K562 (cell line): Measurements from ENCODE around the gene CEP89. TPM values are rescaled to one million over a fixed set of nuclear protein-coding genes. Genes with fewer than 3 reads are reported as not detected.

Experiments
- ATAC-seq: fragments of 200-7000 bp; cut with Tn5 transposase; 3 replicates; pipeline ENCODE4 v1.9.1; 2020; ENCODE audit warnings: moderate library complexity
- BruUV-seq: library from RNA; stranded (reverse); fragments of 400-500 nt; replicated peaks from 2 replicates; lab custom pipeline; 2021; lab: Mats Ljungman, UMichigan
- CTCF ChIA-PET: fragments of 300-600 bp; formaldehyde crosslinking; extraction: SDS; loops from one replicate; lab custom pipeline; 2021; ENCODE audit warnings: low intra/inter-chr PET ratio; lab: Yijun Ruan, JAX
- POLR2A ChIA-PET: fragments of 300-600, 350-650 bp; sonication (Branson Sonifier 250); formaldehyde crosslinking; extraction: SDS; loops from one replicate; lab custom pipeline; 2021; ENCODE audit warnings: antibody characterized with exemption, inconsistent platforms; lab: Yijun Ruan, JAX
- DNase-seq, 4 experiments: peaks; one replicate each; pipeline versions ENCODE4 v3.0.0 to v3.0.0-alpha.2; 2011 to 2018; ENCODE audit warnings: low spot score in 3 of 4, mixed read lengths in 3 of 4; ENCODE audit errors: extremely low read depth in 1 of 4
- FAIRE-seq: peaks from 2 replicates; lab custom pipeline; 2011; peaks lifted over from hg19 to GRCh38; lab: Jason Lieb, UNC
- H2AFZ ChIP-seq: 2 replicates; pipeline ENCODE4 v1.6.0; 2011; ENCODE audit warnings: low read depth, low read length, control low read depth, inconsistent platforms
- H3K27ac ChIP-seq: fragments of 200-600 bp; 3 replicates; pipeline ENCODE4 v1.8.0; 2011; ENCODE audit warnings: low read depth, mild to moderate bottlenecking, control low read depth, inconsistent platforms, low read length, moderate library complexity, mixed read lengths; ENCODE audit errors: extremely low read depth
- H3K27me3 ChIP-seq, 2 experiments: fragments of 300-600 bp in 1 of 2; 2 replicates in 1 of 2; 3 replicates in 1 of 2; pipeline versions ENCODE4 v1.6.0 to v1.8.0; 2011; ENCODE audit warnings: inconsistent platforms in 2 of 2, low read length in 2 of 2, mild to moderate bottlenecking in 1 of 2, mixed read lengths in 1 of 2, moderate library complexity in 1 of 2; ENCODE audit not compliant: control insufficient read depth in 2 of 2, insufficient read depth in 2 of 2
- H3K36me3 ChIP-seq: fragments of 300-600 bp; 3 replicates; pipeline ENCODE4 v1.8.0; 2011; ENCODE audit warnings: mild to moderate bottlenecking, low read length, inconsistent platforms; ENCODE audit not compliant: control insufficient read depth, insufficient read depth
- H3K4me1 ChIP-seq, 2 experiments: fragments of 200-600 bp in 1 of 2; replicated peaks in 1 of 2; 2 replicates in 1 of 2; 3 replicates in 1 of 2; pipeline versions ENCODE4 v1.5.1 to v1.8.0; 2011; ENCODE audit warnings: inconsistent platforms in 2 of 2, low read length in 2 of 2, mild to moderate bottlenecking in 1 of 2, mixed read lengths in 1 of 2, moderate library complexity in 1 of 2; ENCODE audit not compliant: control insufficient read depth in 2 of 2, insufficient read depth in 2 of 2
- H3K4me2 ChIP-seq: 2 replicates; pipeline ENCODE4 v1.6.1; 2011; ENCODE audit warnings: low read length, control low read depth, inconsistent platforms, mixed read lengths; ENCODE audit not compliant: insufficient read depth
- H3K4me3 ChIP-seq: fragments of 200-600 bp; sonication (generic), shearing (Covaris generic); 2 replicates; pipeline ENCODE4 v1.5.1; 2016; ENCODE audit warnings: control low read depth, inconsistent platforms
- H3K79me2 ChIP-seq: fragments of 200-600 bp; 3 replicates; pipeline ENCODE4 v1.8.0; 2011; ENCODE audit warnings: low read length, inconsistent platforms; ENCODE audit not compliant: control insufficient read depth, insufficient read depth
- H3K9ac ChIP-seq, 2 experiments: 2 replicates each; pipeline versions ENCODE4 v1.6.0 to v1.6.1; 2011; ENCODE audit warnings: low read depth in 2 of 2, low read length in 2 of 2, control low read depth in 1 of 2, inconsistent platforms in 1 of 2, mild to moderate bottlenecking in 1 of 2, mixed read lengths in 1 of 2; ENCODE audit not compliant: insufficient read depth in 1 of 2
- H3K9me1 ChIP-seq: one replicate; pipeline ENCODE4 v1.6.0; 2011; ENCODE audit warnings: inconsistent platforms, mild to moderate bottlenecking, low read length, moderate library complexity; ENCODE audit not compliant: control insufficient read depth, insufficient read depth
- H3K9me3 ChIP-seq: replicated peaks from 2 replicates; pipeline ENCODE4 v1.5.1; 2011; ENCODE audit warnings: low read depth, low read length, inconsistent platforms; ENCODE audit not compliant: control insufficient read depth, insufficient read depth
- H4K20me1 ChIP-seq: replicated peaks from 2 replicates; pipeline ENCODE4 v1.6.1; 2011; ENCODE audit warnings: low read length, inconsistent platforms, mixed read lengths; ENCODE audit not compliant: control insufficient read depth, insufficient read depth
- ARID2 ChIP-seq: fragments of 450-650 bp; IDR thresholded peaks from 2 replicates; pipeline ENCODE4 v1.6.1; 2017; ENCODE audit warnings: antibody characterized with exemption, mild to moderate bottlenecking
- BRD9 ChIP-seq: fragments of 450-650 bp; IDR thresholded peaks from 2 replicates; pipeline ENCODE4 v1.6.1; 2018; ENCODE audit warnings: low read depth; ENCODE audit not compliant: partially characterized antibody
- DACH1 ChIP-seq: fragments of 450-650 bp; IDR thresholded peaks from 2 replicates; pipeline ENCODE4 v1.6.1; 2018; ENCODE audit not compliant: partially characterized antibody
- KAT8 ChIP-seq: fragments of 450-650 bp; IDR thresholded peaks from 2 replicates; pipeline ENCODE4 v1.6.1; 2016; ENCODE audit warnings: low read depth, mild to moderate bottlenecking
- MIER1 ChIP-seq: fragments of 450-650 bp; IDR thresholded peaks from 2 replicates; pipeline ENCODE4 v1.6.1; 2016; ENCODE audit warnings: antibody characterized with exemption, mild to moderate bottlenecking, low read depth
- NEUROD1 ChIP-seq: fragments of 150-350 bp; IDR thresholded peaks from 2 replicates; pipeline ENCODE4 v1.6.1; 2014; ENCODE audit warnings: borderline replicate concordance, low read length, low read depth; ENCODE audit not compliant: partially characterized antibody
- NFXL1 ChIP-seq: fragments of 450-650 bp; formaldehyde crosslinking; IDR thresholded peaks from 2 replicates; pipeline ENCODE4 v1.4.0; 2021; ENCODE audit warnings: mild to moderate bottlenecking
- PML ChIP-seq: IDR thresholded peaks from 2 replicates; pipeline ENCODE4 v1.6.1; 2012; ENCODE audit warnings: low read length, inconsistent platforms
- PRPF4 ChIP-seq: fragments of 200-400 bp; formaldehyde crosslinking; IDR thresholded peaks from one replicate; pipeline ENCODE4 v1.6.1; 2017; ENCODE audit warnings: low read length, low read depth, mild to moderate bottlenecking; ENCODE audit not compliant: insufficient read depth, poor library complexity, severe bottlenecking
- ZNF121 ChIP-seq: sonication (generic); formaldehyde crosslinking; conservative IDR thresholded peaks from 2 replicates; pipeline ENCODE4 v1.8.0; 2022; ENCODE audit warnings: missing genetic modification reagents
- ZNF830 ChIP-seq: fragments of 250-450 bp; sonication (Bioruptor Pico); IDR thresholded peaks from 2 replicates; pipeline ENCODE4 v1.5.0; 2021; ENCODE audit warnings: mild to moderate bottlenecking
- WGBS: fragments of 100-300 bp; shearing (Covaris generic); methylation state at CpG from one replicate; pipeline ENCODE4 v1.1.6; 2016; ENCODE audit warnings: low coverage, mixed read lengths; ENCODE audit not compliant: insufficient coverage; ENCODE audit errors: missing lambda C conversion rate; 5-methylcytosine and 5-hydroxymethylcytosine counted together
- in situ Hi-C: fragments of 300-500 bp; cut with MboI; formaldehyde crosslinking; loops from 4 replicates; pipeline ENCODE4 v1.15.0; 2018; ENCODE audit warnings: inconsistent platforms, mixed read lengths
- intact Hi-C: fragments of 100-400 bp; cut with micrococcal nuclease; formaldehyde crosslinking; loops from 2 replicates; pipeline ENCODE4 v1.14.2; 2022
- polyA plus RNA-seq, 8 experiments: library from polyadenylated mRNA; depleted of rRNA in 4 of 8; stranded (reverse) in 5 of 8; unstranded in 3 of 8; fragments of >200 nt; fragmentation: Nextera tagmentation in 2 of 8; fragmentation: Illumina TruSeq in 1 of 8; extraction: Ambion mirVana in 2 of 8; extraction: Trizol in 1 of 8; gene quantifications; 2 replicates each; pipeline versions ENCODE4 v1.2.1 to v1.2.3, GENCODE V29; 2011 to 2014; ENCODE audit warnings: inconsistent platforms in 1 of 8, missing spikeins in 1 of 8
- total RNA-seq, 7 experiments: library from RNA; depleted of rRNA in 6 of 7; stranded (reverse); fragments of >200 nt in 6 of 7; fragmentation: Illumina TruSeq in 2 of 7; extraction: Trizol in 2 of 7; gene quantifications; 2 replicates each; pipeline versions ENCODE4 v1.2.1 to v1.2.3, GENCODE V29; 2011 to 2021; ENCODE audit warnings: low replicate concordance in 1 of 7
- TF ChIP-seq, protein P1 (sequence below): fragments of 250-450 bp; sonication (Bioruptor Pico); IDR thresholded peaks from 2 replicates; pipeline ENCODE4 v1.8.0; 2021; ENCODE audit warnings: moderate library complexity, mild to moderate bottlenecking, inconsistent platforms
- TF ChIP-seq, protein P2 (sequence below): sonication (generic); formaldehyde crosslinking; IDR thresholded peaks from 2 replicates; pipeline ENCODE4 v1.8.1; 2023; ENCODE audit warnings: mild to moderate bottlenecking, missing genetic modification reagents

The CEP89 gene
- total and polyA plus RNA-seq, 9 of the 15 experiments (the other 6 are each of a cell fraction or from before 2014, with no cell fraction given): 5.5 to 15.0 (median 7.2) TPM

DNA sequence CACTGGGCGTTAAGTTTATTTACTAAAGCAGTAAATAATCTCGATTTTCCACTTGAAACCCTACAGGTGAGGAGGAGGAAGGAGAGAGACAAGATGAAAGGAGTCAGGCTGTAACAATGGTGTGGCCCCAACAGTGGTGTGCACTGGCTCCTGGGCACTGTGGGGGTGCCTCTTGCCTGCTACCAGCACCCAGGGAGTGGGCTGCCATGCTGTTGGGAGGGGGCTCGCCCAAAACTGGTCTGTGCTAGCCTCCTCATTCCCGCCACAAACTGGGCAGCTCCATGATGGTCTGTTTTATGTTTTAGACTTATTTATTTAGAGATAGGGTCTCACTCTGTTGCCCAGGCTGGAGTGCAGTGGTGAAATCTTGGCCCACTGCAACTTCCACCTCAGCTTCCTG lies 52.4 kb downstream of the CEP89 start:
- H3K4me3 ChIP-seq: no peak overlapping the region
- FAIRE-seq (no peak), ATAC-seq (no peak)
- in situ Hi-C loops: no loop called here
- H3K27me3 ChIP-seq: no peaks in the 10 kb centered on the region
- H3K9ac ChIP-seq: no peak overlapping the region
- H3K4me1 ChIP-seq: no peaks in the 10 kb centered on the region
- H3K36me3 ChIP-seq: no peaks in the 10 kb centered on the region
- TF ChIP-seq ARID2: no peak
- peak; percentile 36; the same call in 1 of the 2 replicates for TF ChIP-seq ZNF121
- TF ChIP-seq, all 486 proteins: peak for 1
- Histone ChIP-seq H3K27ac (no peak overlapping the region), H3K79me2 (no peaks in the 10 kb centered on the region), H3K4me2 (no peak overlapping the region), H4K20me1 (no peaks in the 10 kb centered on the region; the same call in 1 of the 2 replicates), H3K9me1 (no peaks in the 10 kb centered on the region), H3K9me3 (no peaks in the 10 kb centered on the region), H2AFZ (no peak overlapping the region)
- WGBS: 19% methylated on average over 4 of the region's 4 CpGs
- no peak for DNase-seq
- ChIA-PET CTCF (no interaction called here), POLR2A (interaction anchor here (0.6 kb wide), 1 partner anchor 515 kb away, joined by 4 read pairs; no protein-coding TSS in a partner anchor)
- intact Hi-C loops: no loop called here
- no TSS peak for BruUV-seq

DNA sequence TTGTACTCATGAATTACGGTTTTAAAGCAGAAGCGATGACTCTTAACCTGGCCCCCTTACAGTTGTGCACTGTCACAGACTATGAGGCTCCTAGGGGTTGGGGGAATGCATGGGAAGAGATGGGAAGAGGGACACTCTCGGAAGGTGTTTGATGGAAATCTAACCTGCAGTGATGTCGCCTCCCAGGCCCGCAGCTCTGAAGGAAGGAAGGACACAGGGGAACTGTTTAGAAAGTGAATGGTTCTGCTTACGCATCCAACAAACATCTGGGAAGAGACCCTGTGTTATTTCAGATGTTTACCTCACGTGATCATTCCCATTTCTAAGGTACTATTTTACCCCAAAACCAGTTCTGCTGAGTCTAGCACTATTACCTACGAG lies 54.2 kb downstream of the CEP89 start:
- in situ Hi-C loops: no loop called here
- FAIRE-seq: no peak
- no peak for ATAC-seq
- TF ChIP-seq DACH1 (no peak), PML (no peak), BRD9 (no peak), NEUROD1 (no peak), PRPF4 (no peak), KAT8 (no peak), ZNF830 (CRISPR knock-in tag) (no peak), NFXL1 (CRISPR knock-in tag) (no peak), MIER1 (no peak)
- TF ChIP-seq, protein P1, sequence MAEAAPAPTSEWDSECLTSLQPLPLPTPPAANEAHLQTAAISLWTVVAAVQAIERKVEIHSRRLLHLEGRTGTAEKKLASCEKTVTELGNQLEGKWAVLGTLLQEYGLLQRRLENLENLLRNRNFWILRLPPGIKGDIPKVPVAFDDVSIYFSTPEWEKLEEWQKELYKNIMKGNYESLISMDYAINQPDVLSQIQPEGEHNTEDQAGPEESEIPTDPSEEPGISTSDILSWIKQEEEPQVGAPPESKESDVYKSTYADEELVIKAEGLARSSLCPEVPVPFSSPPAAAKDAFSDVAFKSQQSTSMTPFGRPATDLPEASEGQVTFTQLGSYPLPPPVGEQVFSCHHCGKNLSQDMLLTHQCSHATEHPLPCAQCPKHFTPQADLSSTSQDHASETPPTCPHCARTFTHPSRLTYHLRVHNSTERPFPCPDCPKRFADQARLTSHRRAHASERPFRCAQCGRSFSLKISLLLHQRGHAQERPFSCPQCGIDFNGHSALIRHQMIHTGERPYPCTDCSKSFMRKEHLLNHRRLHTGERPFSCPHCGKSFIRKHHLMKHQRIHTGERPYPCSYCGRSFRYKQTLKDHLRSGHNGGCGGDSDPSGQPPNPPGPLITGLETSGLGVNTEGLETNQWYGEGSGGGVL: no peak
- TF ChIP-seq, protein P2, sequence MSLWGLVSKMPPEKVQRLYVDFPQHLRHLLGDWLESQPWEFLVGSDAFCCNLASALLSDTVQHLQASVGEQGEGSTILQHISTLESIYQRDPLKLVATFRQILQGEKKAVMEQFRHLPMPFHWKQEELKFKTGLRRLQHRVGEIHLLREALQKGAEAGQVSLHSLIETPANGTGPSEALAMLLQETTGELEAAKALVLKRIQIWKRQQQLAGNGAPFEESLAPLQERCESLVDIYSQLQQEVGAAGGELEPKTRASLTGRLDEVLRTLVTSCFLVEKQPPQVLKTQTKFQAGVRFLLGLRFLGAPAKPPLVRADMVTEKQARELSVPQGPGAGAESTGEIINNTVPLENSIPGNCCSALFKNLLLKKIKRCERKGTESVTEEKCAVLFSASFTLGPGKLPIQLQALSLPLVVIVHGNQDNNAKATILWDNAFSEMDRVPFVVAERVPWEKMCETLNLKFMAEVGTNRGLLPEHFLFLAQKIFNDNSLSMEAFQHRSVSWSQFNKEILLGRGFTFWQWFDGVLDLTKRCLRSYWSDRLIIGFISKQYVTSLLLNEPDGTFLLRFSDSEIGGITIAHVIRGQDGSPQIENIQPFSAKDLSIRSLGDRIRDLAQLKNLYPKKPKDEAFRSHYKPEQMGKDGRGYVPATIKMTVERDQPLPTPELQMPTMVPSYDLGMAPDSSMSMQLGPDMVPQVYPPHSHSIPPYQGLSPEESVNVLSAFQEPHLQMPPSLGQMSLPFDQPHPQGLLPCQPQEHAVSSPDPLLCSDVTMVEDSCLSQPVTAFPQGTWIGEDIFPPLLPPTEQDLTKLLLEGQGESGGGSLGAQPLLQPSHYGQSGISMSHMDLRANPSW (CRISPR knock-in tag): no peak

More for the DNA sequence above, 54.2 kb downstream of the CEP89 start:
- Histone ChIP-seq H2AFZ (no peak overlapping the region), H3K79me2 (no peaks in the 10 kb centered on the region), H3K36me3 (no peaks in the 10 kb centered on the region), H3K4me3 (no peak overlapping the region), H3K4me1 (no peaks in the 10 kb centered on the region), H3K9me1 (no peaks in the 10 kb centered on the region), H3K27ac (no peak overlapping the region), H3K4me2 (no peak overlapping the region), H3K9ac (no peak overlapping the region), H3K9me3 (no peaks in the 10 kb centered on the region), H4K20me1 (no peaks in the 10 kb centered on the region; the same call in 1 of the 2 replicates), H3K27me3 (no peaks in the 10 kb centered on the region)
- CTCF ChIA-PET: no interaction called here
- intact Hi-C loops: no loop called here
- no TSS peak for BruUV-seq
- 55% methylated on average over 8 of the region's 8 CpGs for WGBS
- POLR2A ChIA-PET: interaction anchor here (0.6 kb wide), 1 partner anchor 24 kb away, joined by 3 read pairs; no protein-coding TSS in a partner anchor
- no peak for DNase-seq
